ENCODE measurements around the gene ABCA2.

ABCA2 gene

GRCh38 chr9:136977649-136978072 lies 50.4 kb downstream of the ABCA2 start:
- no peak for DNase-seq

- DNase-seq, result no peak
Measured at GRCh38 chr9:136977223-136977622, 50.8 kb downstream of the ABCA2 start, which contains the start of gene PTGDS. TSS of gene PTGDS (plus strand) at chr9:136977504. CDS start at chr9:136977579, 75 bp downstream.

- DNase-seq, result no peak
Measured at GRCh38 chr9:136975644-136976043, 52.4 kb downstream of the ABCA2 start.

GRCh38 chr9:136974817-136975535 lies 53.1 kb downstream of the ABCA2 start:
- DNase-seq, result no peak

GRCh38 chr9:136973618-136974617 lies 54.1 kb downstream of the ABCA2 start:
- no peak for DNase-seq

- DNase-seq, result no peak
Measured at GRCh38 chr9:136972743-136973142, 55.3 kb downstream of the ABCA2 start.

- DNase-seq, result no peak
Measured at GRCh38 chr9:136972335-136972734, 55.7 kb downstream of the ABCA2 start.

- DNase-seq, result no peak
Measured at GRCh38 chr9:136971746-136972145, 56.3 kb downstream of the ABCA2 start.

- DNase-seq, result no peak
Measured at GRCh38 chr9:136970361-136970760, 57.7 kb downstream of the ABCA2 start.

GRCh38 chr9:136969774-136970173 lies 58.3 kb downstream of the ABCA2 start:
- DNase-seq, result no peak

GRCh38 chr9:136969150-136969549 lies 58.9 kb downstream of the ABCA2 start:
- DNase-seq, result no peak

- DNase-seq, result no peak
Measured at GRCh38 chr9:136968333-136969127, 59.5 kb downstream of the ABCA2 start.

GRCh38 chr9:136965771-136966484 lies 62.1 kb downstream of the ABCA2 start:
- DNase-seq, result no peak

GRCh38 chr9:136964833-136965422 lies 63.1 kb downstream of the ABCA2 start:
- no peak for DNase-seq

GRCh38 chr9:136964171-136964689 lies 63.8 kb downstream of the ABCA2 start:
- no peak for DNase-seq

GRCh38 chr9:136963751-136964150 lies 64.3 kb downstream of the ABCA2 start:
- no peak for DNase-seq

GRCh38 chr9:136963341-136963740 lies 64.7 kb downstream of the ABCA2 start:
- no peak for DNase-seq

GRCh38 chr9:136962701-136963248 lies 65.3 kb downstream of the ABCA2 start:
- DNase-seq, result no peak

- DNase-seq, result no peak
Measured at GRCh38 chr9:136962163-136962562, 65.9 kb downstream of the ABCA2 start.

GRCh38 chr9:136961279-136962065 lies 66.6 kb downstream of the ABCA2 start:
- no peak for DNase-seq

GRCh38 chr9:136960938-136961275 lies 67.1 kb downstream of the ABCA2 start:
- DNase-seq, result no peak

All from activated T-cell treated with anti-CD3 and anti-CD28 coated beads for 4 hours (primary cell).